Embryonic facial prominence (tissue), 1 donor: ENCODE measurements around the gene GDPD4.

Experiments
- DNase-seq: peaks from one replicate; pipeline ENCODE4 v3.0.0-alpha.2; 2016; ENCODE audit errors: extremely low spot score

Gene GDPD4

GRCh38 chr11:77244277-77245027, 57.0 kb downstream of the GDPD4 start:
- DNase-seq, result no peak

GRCh38 chr11:77236901-77237300, 64.6 kb downstream of the GDPD4 start:
- no peak for DNase-seq

- DNase-seq, result no peak
These were observed 68.5 kb downstream of the GDPD4 start for GRCh38 chr11:77233011-77233410.

DNA sequence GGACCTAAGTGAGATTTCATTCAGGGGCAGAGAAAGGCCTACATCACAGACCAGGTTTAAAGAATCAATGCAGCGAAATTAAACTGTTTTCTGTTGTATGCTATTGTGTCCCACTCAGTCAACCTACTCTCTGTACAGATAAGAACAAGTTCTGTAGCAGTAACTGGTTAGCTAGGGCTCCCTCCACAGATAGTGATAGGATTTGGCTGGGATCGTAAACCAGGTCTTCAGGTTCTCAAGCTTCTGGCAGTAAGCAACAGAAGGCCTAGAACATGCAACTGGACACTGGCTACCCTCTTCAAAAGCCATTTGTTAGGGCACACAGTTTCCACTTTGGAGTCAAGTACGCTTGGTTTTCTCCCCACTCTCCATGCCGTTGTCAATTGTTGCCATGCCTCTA, 69.2 kb downstream of the GDPD4 start:
- DNase-seq, result no peak

DNA sequence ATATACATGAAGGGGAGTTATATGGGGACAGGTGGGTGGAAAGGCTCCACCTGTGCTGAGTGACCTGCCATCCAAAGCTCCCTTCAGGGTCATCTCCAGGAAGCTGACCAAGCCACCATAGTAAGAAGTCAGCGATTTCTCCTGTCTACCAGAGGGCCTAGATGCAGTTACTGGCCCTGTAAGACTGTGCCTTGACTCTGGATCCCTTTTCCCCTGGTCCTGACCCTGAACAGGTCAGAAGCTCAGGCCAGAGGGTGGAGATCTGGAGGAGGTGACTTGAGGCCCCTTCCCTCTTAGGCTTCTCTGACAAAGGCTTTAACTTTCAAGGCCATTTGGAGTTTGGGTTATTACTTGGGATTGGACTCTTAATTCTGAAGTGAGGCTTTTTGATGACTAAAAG, 69.7 kb downstream of the GDPD4 start:
- no peak for DNase-seq

DNA sequence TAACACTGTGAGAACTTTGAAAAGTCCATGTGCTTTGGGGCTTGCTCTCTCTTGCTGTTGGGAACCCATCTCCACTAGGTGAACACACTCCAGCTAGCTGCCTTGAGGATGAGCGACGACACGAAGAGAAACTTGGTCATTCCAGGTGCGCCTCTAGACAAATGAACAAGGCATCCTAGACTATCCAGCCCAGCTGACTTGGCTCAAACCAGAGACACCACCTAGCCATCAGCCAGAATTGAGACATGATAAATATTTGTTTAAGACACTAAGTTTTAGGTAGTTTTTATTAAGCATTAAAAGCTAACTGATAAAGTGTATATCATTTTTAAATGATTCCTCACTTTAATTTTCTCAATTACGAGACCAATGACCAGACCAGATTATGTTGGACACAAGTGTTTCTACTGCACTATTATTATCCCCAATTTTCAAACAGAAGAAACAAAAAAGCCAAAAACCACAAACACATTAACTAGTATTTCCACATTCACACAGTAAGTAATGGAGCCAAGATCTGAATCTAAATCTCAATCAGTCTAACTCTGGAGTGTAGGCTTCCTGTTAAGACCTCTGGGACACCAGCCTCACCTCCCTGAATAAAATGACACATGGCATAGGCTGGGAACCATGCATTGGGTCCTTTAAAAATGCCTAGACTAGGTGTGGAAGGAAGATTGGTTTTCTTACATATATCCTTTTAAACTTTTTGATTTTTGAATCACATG, 70.4 kb downstream of the GDPD4 start:
- DNase-seq, result no peak

- no peak for DNase-seq
These were observed 77.7 kb downstream of the GDPD4 start for GRCh38 chr11:77223797-77224196.

DNA sequence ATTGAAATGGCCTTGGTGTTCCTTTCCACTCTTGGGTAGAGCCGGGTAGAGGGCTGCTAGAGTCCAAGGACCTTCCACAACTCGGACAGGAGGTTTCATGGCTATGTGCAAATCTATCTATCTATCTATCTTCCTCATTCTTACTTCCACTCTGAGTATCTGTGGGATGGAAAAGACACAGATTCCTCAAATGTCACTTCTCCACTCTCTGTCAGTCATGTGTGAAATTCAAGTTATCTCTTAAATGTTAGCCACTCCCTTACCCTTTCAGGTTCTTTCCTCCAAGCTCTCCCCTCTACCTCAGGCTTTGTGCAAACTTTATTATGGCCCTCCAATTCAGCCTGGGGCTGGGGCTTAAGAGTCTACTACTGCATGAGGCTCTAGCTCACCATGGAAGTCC, 84.3 kb downstream of the GDPD4 start:
- DNase-seq, result no peak

GRCh38 chr11:77215106-77215505, 86.4 kb downstream of the GDPD4 start:
- DNase-seq, result no peak

DNA sequence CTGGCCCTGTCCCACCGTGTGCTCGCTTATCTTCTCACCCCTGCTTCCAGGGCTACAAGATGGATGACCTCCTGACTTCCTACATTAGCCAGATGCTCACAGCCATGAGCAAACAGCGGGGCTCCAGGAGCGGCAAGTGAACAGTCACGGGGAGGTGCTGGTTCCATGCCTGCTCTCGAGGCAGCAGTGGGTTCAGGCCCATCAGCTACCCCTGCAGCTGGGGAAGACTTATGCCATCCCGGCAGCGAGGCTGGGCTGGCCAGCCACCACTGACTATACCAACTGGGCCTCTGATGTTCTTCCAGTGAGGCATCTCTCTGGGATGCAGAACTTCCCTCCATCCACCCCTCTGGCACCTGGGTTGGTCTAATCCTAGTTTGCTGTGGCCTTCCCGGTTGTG, 86.9 kb downstream of the GDPD4 start:
- DNase-seq, result no peak

DNA sequence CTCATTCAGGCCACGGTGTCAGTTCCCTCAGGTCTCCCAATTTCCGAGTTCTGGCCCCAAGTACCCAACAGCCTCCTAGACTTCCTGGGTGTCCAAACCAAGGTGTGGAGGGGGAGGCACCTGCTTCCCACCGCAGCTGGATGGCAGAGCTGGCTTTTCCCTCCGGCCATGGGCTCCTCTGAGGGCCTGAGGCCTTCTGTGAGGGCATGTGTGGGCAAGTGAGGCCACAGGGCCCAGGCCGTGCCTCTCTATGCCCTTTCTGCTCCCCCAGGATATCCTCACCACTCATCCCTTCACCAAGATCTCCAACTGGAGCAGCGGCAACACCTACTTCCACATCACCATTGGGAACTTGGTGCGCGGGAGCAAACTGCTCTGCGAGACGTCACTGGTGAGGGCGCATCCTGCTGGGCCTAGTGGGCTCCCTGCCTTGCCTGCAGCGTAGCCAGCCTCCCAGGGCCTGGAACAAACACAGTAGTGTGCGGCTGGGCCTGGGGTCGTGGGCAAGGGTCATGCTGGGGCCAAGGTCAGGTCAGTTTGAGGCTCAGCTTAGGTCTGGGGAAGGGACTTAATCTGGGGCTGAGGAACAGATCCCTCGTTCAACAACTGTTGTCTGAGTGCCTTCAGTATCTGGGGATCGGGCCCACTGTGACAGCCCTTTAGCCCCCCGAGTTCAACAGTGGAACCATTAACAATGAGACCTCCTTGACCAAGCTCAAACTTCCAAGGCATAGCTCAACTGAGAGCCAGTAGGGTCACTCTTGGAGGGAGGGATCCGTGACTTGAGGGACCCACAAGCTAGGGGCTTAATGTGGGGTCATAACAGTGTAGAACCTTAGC, 87.7 kb downstream of the GDPD4 start:
- DNase-seq, result no peak

DNA sequence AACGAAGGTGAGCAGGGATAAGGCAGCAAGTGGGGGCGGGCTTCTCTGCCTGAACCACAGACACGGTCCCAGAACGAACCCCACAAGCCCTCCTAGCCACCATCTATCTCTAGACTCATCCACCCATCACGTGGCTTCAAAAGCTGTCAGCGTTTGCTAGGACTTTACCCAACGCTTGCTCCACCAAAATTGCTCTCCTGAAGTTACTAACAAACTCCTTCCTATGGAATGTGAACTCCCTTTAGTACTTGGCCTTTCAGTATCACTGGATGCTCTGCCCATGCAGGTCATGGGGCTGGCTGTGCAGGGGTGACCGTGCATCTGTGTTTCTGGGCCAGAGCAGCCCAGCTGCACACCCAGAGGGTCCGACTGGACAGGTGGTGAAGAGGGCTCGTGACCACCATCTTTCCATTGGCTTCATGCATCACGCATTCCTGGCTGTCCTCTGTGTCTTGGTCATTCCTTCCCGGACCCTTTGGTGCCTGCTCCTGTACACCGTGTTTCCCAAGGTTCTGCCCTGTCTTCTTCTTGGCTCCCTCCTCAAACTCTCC, 88.4 kb downstream of the GDPD4 start:
- DNase-seq, result no peak

DNA sequence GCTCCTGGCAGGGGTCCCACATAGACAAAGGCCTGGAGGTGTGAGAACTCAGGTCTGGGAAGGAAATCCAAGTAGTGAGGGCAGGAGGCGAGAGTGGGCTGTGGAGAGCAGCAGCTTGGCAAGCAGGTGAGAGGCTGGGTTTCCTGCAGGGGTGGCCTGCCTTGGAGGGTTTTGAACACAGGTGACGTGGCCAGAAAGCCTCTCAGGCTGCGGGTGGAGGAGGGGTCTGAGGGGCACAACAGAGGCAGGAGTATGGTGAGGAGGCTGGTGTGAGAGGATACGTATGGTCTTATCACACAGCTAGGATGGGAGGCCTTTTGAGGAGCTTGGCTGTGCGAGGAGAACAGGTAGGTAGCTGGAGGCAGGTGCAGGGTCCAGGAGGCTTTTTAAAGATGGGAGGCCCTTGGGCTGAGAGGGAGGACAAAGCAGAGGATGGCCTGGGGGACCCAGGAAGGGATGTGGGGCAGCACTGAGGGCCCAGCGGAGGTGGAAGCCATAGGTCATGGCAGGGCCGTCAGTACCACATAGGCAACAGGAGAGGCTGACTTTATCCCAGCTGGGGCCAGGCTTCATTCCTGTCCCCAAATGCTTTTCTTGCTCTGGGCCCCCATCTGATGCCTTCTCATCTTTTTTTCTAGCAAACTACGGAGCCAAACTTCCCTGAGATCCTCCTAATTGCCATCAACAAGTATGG, 89.0 kb downstream of the GDPD4 start:
- no peak for DNase-seq

GRCh38 chr11:77211594-77212251, 89.8 kb downstream of the GDPD4 start:
- no peak for DNase-seq

GRCh38 chr11:77211040-77211451, 90.4 kb downstream of the GDPD4 start:
- DNase-seq, result no peak

DNA sequence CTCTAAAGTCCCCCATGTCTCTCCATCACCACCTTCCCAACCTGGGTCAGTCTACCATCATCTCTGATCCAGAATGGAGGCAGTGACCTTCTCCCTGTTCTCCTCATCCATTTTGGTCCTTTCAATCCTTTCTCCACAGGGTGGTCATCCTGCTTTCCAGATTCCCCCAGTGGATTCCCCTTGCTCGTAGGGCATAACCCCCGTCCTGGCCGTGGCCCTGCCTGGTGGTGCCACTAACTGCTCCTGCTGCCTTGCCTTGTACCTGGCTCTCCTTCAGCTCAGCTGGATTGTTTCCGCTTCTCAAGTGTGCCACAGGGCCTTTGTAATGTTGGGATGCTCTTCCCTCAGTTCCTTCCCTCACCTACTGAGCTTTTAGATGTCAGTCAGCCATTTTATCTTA, 91.8 kb downstream of the GDPD4 start:
- no peak for DNase-seq

DNA sequence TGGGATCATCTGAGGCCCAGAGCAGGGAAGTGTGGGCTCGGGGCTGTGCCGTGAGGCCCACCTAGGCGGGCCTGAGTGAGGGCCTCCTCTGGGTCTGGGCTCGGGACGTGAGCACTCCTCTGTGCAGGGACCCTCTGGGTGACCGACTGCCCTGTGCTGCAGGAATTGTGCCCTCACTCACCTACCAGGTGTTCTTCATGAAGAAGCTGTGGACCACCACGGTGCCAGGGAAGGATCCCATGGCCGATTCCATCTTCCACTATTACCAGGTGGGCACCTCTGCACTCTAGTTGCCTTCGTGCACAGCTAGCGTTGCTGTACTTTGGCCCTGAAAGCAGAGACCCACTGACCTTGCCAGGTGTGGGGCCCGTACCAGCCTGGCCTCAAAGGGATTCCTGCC, 93.0 kb downstream of the GDPD4 start:
- no peak for DNase-seq

GRCh38 chr11:77207618-77208313, 93.7 kb downstream of the GDPD4 start:
- no peak for DNase-seq

DNA sequence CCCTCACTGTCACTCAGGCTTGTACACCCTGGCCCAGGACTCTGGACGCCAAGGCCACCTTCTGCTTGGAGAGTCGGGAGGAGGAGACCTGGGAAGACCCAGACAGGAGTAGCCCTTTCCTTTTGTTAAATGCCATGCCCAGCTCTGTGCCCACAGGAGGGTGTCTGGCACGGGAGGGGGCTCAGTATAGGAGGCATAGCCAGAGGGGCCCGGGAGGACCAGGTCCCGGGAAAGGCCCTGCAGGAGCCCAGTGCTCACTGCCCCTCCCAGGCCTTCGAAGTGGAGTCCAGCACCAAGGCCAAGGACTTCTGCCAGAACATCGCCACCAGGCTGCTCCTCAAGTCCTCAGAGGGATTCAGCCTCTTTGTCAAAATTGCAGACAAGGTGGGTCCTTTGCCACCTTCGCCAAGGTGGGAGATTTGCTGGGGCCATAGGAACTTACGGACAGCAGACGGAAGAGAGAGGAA, 94.4 kb downstream of the GDPD4 start:
- no peak for DNase-seq

- no peak for DNase-seq
These were observed 95.0 kb downstream of the GDPD4 start for GRCh38 chr11:77206264-77207018.
